GM19395 (cell line): ENCODE results near the gene CAPS2.
A peak's percentile ranks its signal among the peaks of the same experiment; 100 is the strongest.

Experiments used
- ATAC-seq: cut with Tn5 transposase; IDR thresholded peaks from one replicate; pipeline ENCODE4 v1.9.1; 2021; ENCODE audit warnings: mild to moderate bottlenecking, moderate library complexity; ENCODE audit not compliant: unreplicated experiment

The CAPS2 gene

DNA sequence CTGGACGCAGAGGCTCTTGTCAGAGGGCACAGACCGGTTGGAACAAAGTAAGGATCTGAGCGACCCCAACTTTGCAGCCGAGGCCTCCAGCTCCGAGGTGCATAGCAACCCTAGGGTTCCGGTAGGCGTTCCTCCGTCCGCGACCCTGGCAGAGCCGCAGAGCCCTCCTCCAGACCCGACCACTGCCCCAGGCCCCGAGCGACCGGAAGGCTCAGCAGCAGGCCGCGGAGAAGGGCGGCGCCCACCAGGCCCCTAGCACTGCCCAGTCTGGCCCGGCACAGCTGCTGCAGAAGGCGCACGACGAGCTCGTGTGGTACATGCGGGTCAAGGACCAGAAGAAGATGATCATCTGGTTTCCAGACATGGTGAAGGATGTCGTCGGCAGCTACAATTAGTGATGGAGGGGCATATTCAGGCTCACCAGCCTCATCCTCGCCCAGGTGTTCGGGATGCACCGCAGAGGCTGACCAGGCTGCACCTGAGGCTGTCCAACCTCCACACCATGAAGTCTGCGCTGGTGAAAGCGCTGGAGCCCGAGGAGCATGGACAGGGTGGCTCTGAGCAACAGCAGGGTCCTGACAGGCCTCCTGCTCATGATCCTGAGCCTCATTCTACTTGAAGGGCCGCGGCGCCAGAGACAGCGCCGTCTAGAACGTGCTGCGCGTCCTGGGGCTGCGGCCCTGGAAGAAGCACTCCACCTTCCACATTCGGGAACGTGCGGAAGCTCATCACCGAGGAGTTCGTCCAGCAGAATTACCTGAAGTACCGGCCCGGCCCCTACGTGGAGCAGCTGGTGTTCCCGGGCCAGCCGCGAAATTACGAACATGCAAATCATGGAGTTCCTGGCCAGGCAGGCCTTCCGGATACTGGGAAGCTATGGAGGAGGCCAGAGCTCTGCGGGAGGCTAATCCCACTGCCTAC lies 24.5 kb downstream of the CAPS2 start:
- ATAC-seq, result no peak

DNA sequence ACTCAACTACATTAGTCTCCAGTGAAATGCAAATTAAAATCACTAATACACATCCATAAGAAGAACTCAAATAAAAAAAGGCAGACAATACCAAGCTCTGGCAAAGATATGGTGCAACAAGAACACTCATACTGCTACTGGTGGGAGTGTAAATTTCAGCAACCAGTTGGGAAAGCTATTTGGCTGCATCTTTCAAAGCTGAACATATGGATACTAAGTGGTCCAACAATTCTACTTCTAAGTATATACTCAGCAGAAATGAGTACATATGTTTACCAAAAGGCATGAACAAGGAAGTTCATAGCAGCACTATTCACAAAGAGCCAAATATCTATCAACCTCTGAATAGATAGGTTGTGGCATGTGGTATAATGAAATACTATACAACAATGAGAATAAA lies 27.3 kb downstream of the CAPS2 start:
- no peak for ATAC-seq

DNA sequence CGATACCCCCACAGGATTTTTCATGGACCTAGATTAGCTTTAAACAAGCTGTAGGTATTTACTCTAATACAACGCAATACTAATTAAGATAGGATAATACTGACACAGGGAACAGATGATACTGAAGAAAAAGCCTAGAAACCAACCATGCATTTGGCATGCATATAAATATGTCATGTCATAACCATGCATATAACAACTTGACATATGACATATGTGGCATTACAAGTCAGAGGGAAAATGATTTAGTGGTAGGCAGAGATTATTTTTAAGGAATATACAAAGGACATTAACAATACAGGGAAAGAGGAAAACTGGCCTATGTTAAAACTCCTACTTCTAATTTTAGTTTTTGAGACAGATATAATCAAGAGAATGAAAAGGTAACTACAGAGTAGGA lies 27.9 kb downstream of the CAPS2 start:
- no peak for ATAC-seq

DNA sequence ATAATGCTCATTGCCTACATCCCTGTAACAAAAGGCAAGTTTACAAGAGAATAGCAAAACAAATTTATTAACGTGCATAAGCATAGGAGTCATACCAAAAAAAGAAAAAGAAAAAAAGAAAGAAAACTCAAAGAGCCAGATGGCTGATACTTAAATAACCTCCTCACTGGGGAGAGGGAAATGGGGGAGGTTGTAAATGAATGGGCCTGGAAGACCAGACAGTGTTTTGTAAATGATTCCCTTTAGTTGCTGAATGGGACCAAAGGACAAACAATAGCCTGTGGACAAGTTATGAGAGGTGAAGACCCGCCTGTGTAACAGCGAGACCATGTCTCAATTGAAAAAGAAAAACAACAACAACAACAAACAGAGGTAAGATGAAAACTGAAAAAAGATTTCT lies 35.3 kb downstream of the CAPS2 start:
- no peak for ATAC-seq

DNA sequence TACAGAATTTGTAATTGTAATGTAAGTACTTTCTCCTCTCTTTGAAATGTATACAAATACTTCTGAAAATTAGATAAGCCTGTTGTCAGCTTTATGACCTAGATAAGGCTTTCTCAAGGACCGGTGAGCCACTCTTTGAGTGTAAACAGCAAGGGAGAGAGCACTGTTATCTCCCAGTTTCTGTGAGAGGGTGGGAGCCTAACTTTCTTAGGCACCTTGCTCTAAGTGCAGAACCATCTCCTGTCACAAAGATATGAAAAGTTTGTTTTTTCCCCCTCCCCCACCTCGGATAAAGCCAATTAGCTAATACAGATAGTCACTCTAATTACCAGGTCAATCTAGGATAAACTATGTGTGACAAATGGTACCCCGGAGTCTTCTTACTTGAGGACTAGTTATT lies 35.8 kb downstream of the CAPS2 start:
- no peak for ATAC-seq

DNA sequence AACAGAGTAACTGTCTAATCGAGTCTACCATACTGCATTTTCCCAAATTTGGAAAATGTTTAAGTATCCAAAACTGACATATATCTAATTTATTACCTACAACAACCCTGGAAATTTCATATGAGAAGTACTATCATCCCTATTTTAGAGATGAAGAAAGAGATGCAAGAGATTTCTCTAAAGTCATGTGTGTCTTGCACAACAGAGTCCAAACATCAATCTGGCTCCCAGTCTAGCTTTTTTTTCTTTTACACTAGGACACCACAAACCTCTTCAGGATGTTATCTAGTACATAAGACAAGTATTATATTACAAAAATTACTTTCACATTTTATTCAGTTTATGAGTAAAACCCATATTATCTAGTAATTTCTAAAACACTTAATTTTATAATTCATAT lies 39.1 kb downstream of the CAPS2 start:
- ATAC-seq, result no peak

DNA sequence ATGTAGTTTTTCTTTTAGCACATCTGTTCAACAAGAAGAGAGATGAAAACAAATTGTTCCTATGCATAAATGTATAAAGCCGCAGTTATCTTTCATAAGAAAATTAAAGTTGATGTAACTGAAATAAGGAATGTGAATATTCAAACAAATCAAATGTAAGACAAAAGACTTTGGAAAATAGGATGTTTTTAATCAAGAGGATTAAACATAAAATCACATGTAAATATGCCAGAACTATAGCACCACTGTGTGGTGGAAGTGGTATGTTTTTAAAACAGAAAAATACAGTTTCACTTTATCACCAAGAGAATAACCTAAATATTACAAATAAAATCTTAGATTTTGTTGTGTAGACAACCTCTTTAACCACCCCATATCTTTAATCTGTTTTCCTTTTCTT lies 40.4 kb downstream of the CAPS2 start:
- no peak for ATAC-seq

DNA sequence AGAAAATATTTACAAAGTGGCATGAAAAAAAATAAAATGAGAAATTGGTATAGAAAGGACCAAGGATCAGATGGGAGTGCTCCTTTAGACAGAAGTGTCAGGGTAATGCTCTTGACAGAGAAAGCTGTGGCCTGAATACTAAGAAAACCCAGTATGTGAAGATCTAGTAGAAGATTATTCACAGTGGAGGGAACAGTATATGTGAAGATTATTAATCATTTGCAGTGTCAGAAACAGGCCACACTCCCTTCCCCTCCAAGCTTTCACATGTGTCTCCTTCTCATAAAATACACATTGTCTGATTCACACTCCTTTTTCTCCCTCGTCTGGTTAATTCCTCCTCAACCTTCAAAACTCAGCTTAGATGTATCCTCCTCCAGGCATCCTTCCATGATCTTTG lies 41.3 kb downstream of the CAPS2 start:
- no peak for ATAC-seq

DNA sequence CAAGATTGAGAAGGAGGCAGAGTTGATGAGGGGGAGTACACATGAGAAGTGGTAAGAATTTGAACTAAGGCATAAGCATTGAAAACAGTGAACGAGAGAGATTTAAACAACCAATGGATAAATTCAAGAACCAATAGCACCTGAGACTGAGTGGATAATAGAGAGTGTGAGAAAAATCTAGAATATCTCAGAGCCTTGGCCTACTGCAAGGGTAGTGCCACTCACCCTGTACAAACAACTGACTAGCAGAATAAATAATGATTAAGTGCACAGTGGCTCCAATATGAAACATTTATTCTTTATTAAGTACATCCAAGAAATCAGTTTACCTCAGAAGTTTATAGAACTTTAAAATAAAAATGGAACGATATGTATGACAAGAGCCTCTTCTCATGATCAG lies 54.4 kb downstream of the CAPS2 start:
- ATAC-seq, result no peak

DNA sequence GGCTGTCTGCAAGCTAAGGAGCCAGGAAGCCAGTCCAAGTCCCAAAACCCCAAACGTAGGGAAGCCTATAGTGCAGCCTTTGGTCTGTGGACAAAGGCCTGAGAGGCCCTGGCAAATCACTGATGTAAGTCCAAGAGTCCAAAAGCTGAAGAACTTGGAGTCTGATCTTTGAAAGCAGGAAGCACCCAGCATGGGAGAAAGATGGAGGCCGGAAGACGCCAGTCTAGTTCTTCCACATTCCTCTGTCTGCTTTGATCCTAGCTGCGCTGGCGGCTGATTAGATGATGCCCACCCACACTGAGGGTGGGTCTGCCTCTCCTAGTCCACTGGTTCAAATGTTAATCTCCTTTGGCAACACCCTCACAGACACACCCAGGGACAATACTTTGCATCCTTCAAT lies 58.5 kb downstream of the CAPS2 start:
- no peak for ATAC-seq

DNA sequence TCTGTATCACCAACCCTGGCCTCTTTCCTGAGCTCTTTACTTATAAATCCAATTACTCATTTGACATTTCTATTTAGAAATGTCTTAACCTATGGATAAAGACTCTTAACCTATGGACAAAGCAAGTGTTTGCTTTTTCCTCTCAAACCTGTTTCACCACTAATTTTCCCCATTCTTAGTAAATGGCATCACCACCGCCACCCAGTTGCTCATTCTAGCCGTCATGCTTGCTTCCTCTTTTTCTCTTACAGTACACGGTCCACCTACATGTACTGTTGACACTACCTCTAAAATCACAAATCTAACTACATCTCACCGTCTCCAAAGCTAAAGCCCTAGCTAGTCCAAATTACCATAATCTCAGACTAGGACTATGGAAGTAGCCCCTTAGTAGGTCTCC lies 60.0 kb downstream of the CAPS2 start:
- no peak for ATAC-seq

DNA sequence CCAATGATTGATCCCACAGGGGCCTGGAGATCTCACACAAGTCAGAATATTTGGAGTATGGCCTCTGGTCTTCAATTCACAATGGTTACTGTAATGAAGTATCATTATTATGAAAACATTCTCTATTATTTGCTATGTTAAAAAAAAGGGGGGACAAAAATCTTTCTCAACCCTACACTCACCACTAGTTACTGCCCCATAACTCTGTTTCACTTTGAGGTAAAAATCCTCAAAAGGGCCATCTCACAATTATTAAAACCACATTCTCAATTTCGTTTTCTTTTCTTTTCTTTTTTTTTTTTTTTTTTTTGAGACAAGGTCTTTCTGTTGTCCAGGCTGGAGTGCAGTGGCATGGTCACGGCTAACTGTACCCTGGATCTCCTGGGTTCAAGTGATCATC lies 60.9 kb downstream of the CAPS2 start:
- ATAC-seq, result peak; percentile 54

DNA sequence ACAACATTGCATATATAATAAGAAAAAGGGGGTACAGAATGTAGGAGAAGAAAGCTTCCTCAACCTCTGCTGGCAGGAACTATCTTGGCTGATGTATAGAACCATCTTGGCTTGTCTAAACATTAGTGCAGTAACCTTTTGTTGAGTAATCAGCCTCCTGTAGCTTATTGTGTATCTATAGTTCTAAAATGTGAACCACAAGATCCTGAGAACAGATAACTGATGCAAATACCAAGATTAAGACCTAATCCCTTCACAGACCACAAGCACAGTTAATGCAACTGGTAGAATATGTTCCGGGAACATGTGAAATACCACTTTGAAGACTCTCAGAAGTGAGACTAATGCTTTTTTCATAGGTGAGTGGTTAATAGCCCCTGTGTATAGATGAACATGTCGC lies 69.8 kb downstream of the CAPS2 start:
- no peak for ATAC-seq

DNA sequence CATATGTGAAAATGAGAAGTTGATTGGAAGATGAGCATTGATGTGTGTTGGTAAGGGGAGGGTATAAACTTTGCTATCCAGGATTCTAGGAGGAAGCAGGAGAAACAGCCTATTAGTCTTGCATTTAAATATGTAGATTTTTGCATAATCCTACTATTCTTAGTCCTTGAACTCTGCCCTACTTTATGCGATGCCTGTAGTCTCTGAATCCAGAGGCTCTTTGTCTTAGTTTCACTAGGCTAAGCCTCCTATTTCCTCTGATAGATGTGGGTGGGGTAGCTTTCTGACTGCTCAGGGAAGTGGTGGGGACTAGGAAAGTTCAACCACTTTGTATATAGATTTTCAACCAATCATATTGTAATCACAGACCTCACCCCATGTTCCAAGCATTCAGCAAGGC lies 71.0 kb downstream of the CAPS2 start:
- no peak for ATAC-seq

DNA sequence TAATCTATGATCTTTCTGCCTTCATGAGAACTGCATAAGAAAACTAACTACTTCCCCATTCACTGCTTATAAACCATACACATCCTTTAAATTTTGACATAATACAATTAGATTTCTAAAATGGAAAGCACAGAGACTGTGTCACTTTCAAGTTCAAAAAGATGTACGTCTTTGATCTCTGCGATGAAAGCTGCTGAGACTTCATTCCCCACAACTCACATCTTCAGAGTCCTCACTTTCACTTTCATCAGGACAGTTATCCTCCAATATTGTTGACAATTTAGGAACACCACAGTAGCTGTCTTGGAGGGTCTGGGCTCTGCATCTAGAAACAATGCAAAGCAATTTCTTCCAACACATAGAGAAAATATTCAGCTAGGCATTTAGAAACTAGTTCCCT lies 72.6 kb downstream of the CAPS2 start:
- ATAC-seq, result no peak

DNA sequence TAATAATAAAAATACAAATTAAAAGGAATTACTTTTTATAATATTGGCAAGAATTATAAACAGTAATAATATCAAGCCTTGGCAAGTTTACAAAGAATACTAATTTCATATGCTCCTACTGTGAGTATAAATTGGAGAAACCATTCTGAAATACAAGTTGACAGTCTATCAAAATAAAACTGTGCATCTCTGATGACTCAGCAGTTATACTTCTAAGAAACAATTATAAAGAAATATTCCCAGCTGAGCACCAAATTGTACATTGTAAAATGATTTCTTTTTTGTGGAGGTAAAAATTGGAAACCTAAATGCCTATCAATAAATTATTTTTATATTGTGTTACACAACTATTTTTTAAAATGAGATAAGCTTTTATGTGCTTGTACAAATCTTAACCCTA lies 85.0 kb downstream of the CAPS2 start:
- no peak for ATAC-seq

DNA sequence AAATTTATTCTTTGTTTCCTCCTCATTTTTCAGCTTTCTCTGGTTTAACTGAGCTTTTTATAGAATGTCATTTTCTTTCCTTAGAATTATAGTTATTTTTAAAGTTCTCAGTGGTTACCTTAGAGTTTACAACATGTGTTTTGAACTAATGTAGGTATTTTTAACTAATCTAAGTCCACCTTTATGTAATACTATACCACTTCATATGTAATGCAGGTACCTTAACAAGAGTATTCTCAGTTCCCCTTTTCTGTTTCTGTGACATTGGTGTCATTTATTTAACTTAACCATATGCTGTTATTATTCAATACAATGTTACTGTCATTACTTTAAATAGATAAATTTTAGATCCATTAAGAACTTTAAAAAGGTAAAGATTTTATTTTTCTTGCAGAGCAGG lies 90.1 kb downstream of the CAPS2 start:
- peak; percentile 93 for ATAC-seq

DNA sequence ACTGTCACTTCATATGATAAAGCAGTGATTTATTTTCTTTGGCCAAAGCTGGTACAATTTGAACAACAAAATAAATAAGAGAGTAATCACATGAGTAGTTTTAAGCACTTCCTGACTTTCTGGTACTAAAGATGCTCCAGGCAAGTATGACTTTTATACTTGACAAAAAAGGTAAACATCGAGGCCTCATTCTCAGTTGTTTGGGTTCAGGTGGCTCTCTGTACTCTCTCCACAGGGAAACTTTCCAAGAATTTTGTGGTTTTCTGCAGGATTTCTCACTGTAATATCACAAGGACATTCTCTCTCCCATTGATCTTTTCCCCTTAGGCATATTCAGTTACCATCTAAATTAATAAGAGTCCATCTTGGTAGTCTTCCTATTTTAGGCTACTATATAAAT lies 93.9 kb downstream of the CAPS2 start:
- no peak for ATAC-seq

DNA sequence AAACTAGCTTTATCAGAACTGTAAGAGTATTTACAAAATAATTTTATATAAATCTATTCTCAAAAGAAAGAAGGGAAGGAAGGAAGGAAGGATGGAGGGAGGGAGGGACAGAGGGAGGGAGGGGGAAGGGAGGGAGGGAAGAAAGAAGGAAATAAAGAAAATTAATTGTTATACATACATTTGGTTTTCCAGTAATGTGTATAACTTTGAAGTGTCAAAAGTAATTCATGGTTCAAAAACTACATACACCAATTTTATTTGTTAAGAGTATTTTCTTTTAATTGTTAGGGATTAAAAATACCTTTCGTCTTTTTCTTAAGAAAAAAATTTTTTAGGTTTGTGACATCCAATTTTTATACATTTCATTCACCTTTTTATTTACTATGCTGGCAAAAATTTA lies 103.0 kb downstream of the CAPS2 start:
- ATAC-seq, result no peak
